K562 (cell line): Measurements from ENCODE around the gene TRIM47. TPM values are rescaled to one million over a fixed set of nuclear protein-coding genes. Genes with fewer than 3 reads are reported as not detected.
A peak's percentile ranks its signal among the peaks of the same experiment; 100 is the strongest.

Experiments
- BMI1 ChIP-seq: fragments of 150-350 bp; IDR thresholded peaks from 2 replicates; pipeline ENCODE4 v1.6.1; 2014; ENCODE audit warnings: low read length
- CREB5 ChIP-seq: fragments of 250-450 bp; sonication (Bioruptor Pico); IDR thresholded peaks from 2 replicates; pipeline ENCODE4 v1.5.0; 2020; ENCODE audit warnings: mild to moderate bottlenecking
- DMBX1 ChIP-seq: fragments of 250-450 bp; sonication (Bioruptor Pico); IDR thresholded peaks from 2 replicates; pipeline ENCODE4 v1.8.0; 2022; ENCODE audit warnings: inconsistent platforms, mild to moderate bottlenecking, moderate library complexity, borderline replicate concordance
- ELF2 ChIP-seq: fragments of 250-450 bp; sonication (Bioruptor Pico); IDR thresholded peaks from 2 replicates; pipeline ENCODE4 v1.5.0; 2021; ENCODE audit warnings: mild to moderate bottlenecking
- FOSL1 ChIP-seq: fragments of 200-800 bp; sonication (Bioruptor generic); conservative IDR thresholded peaks from 2 replicates; pipeline ENCODE4 v1.6.1; 2016; ENCODE audit warnings: missing genetic modification characterization, missing compliant biosample characterization
- FOXA3 ChIP-seq, 2 experiments: fragments of 450-650 bp in 1 of 2; sonication (generic) in 1 of 2; formaldehyde crosslinking; IDR thresholded peaks in 1 of 2; conservative IDR thresholded peaks in 1 of 2; 2 replicates each; pipeline versions ENCODE4 v1.4.0 to v1.8.0; 2020 to 2022; ENCODE audit warnings: mild to moderate bottlenecking in 2 of 2, missing genetic modification reagents in 1 of 2
- JUND ChIP-seq, 2 experiments: IDR thresholded peaks; 2 replicates in 1 of 2; 3 replicates in 1 of 2; pipeline ENCODE4 v1.6.1; 2011; ENCODE audit warnings: borderline replicate concordance in 2 of 2, low read depth in 2 of 2, low read length in 2 of 2, improper control_type of control experiment in 1 of 2, missing biosample characterization in 1 of 2, missing genetic modification characterization in 1 of 2, missing genetic modification reagents in 1 of 2
- MAX ChIP-seq: sonication (generic); formaldehyde crosslinking; IDR thresholded peaks from 2 replicates; pipeline ENCODE4 v1.9.0; 2022; ENCODE audit warnings: mild to moderate bottlenecking, missing genetic modification reagents
- MTA2 ChIP-seq: fragments of 450-650 bp; IDR thresholded peaks from 2 replicates; pipeline ENCODE4 v1.6.1; 2016; ENCODE audit warnings: low read depth
- MXD1 ChIP-seq: fragments of 250-450 bp; sonication (Bioruptor Pico); IDR thresholded peaks from 2 replicates; pipeline ENCODE4 v1.8.0; 2021; ENCODE audit warnings: borderline replicate concordance, mild to moderate bottlenecking, moderate library complexity; ENCODE audit not compliant: poor library complexity, severe bottlenecking
- PHF20 ChIP-seq: fragments of 450-650 bp; IDR thresholded peaks from 2 replicates; pipeline ENCODE4 v1.6.1; 2018; ENCODE audit not compliant: partially characterized antibody
- RB1 ChIP-seq: fragments of 450-650 bp; IDR thresholded peaks from 2 replicates; pipeline ENCODE4 v1.6.1; 2017; ENCODE audit warnings: low read depth, mild to moderate bottlenecking
- RBBP5 ChIP-seq: fragments of 200-600 bp; sonication (generic); IDR thresholded peaks from 2 replicates; pipeline ENCODE4 v1.6.1; 2012; ENCODE audit warnings: borderline replicate concordance, mild to moderate bottlenecking, low read length, control low read depth, inconsistent platforms; ENCODE audit not compliant: insufficient read depth, poor library complexity, severe bottlenecking
- RBM39 ChIP-seq: fragments of 200-400 bp; formaldehyde crosslinking; optimal IDR thresholded peaks from 2 replicates; pipeline ENCODE3; 2018; ENCODE audit warnings: low read depth, low read length
- RFX1 ChIP-seq: fragments of 450-650 bp; IDR thresholded peaks from 2 replicates; pipeline ENCODE4 v1.6.1; 2016; ENCODE audit warnings: mild to moderate bottlenecking, moderate library complexity
- SRSF1 ChIP-seq: fragments of 200-400 bp; formaldehyde crosslinking; IDR thresholded peaks from 2 replicates; pipeline ENCODE4 v1.6.1; 2017; ENCODE audit warnings: mild to moderate bottlenecking, low read depth, low read length, moderate library complexity
- TAF9B ChIP-seq: fragments of 450-650 bp; IDR thresholded peaks from 2 replicates; pipeline ENCODE4 v1.6.1; 2018; ENCODE audit warnings: mild to moderate bottlenecking; ENCODE audit not compliant: partially characterized antibody
- TCF7L2 ChIP-seq: fragments of 150-350 bp; IDR thresholded peaks from 2 replicates; pipeline ENCODE4 v1.6.1; 2016; ENCODE audit warnings: low read depth, mild to moderate bottlenecking, low read length, moderate library complexity
- TSC22D4 ChIP-seq: fragments of 450-650 bp; IDR thresholded peaks from 2 replicates; pipeline ENCODE4 v1.6.1; 2016; ENCODE audit warnings: missing genetic modification characterization, missing biosample characterization, control low read depth
- ZNF134 ChIP-seq: fragments of 250-450 bp; sonication (Bioruptor Pico); conservative IDR thresholded peaks from 2 replicates; pipeline ENCODE4 v1.4.0; 2020
- ZNF584 ChIP-seq: fragments of 200-800 bp; sonication (Bioruptor generic); IDR thresholded peaks from 2 replicates; pipeline ENCODE4 v1.6.1; 2016; ENCODE audit warnings: low read depth, mild to moderate bottlenecking, missing genetic modification characterization, missing compliant biosample characterization
- polyA plus RNA-seq, 8 experiments: library from polyadenylated mRNA; depleted of rRNA in 4 of 8; stranded (reverse) in 5 of 8; unstranded in 3 of 8; fragments of >200 nt; fragmentation: Nextera tagmentation in 2 of 8; fragmentation: Illumina TruSeq in 1 of 8; extraction: Ambion mirVana in 2 of 8; extraction: Trizol in 1 of 8; gene quantifications; 2 replicates each; pipeline versions ENCODE4 v1.2.1 to v1.2.3, GENCODE V29; 2011 to 2014; ENCODE audit warnings: inconsistent platforms in 1 of 8, missing spikeins in 1 of 8
- total RNA-seq, 7 experiments: library from RNA; depleted of rRNA in 6 of 7; stranded (reverse); fragments of >200 nt in 6 of 7; fragmentation: Illumina TruSeq in 2 of 7; extraction: Trizol in 2 of 7; gene quantifications; 2 replicates each; pipeline versions ENCODE4 v1.2.1 to v1.2.3, GENCODE V29; 2011 to 2021; ENCODE audit warnings: low replicate concordance in 1 of 7

The TRIM47 gene
- total and polyA plus RNA-seq, 9 of the 15 experiments (the other 6 are each of a cell fraction or from before 2014, with no cell fraction given), result 0.56 to 6.1 (median 3.2) TPM

- TF ChIP-seq RFX1 (no peak), CREB5 (CRISPR knock-in tag) (no peak), ZNF134 (CRISPR knock-in tag) (no peak), TSC22D4 (no peak), JUND (IDR thresholded peaks at IDR 0.05; ENCODE audit: borderline replicate concordance, low read depth, low read length) (peak; percentile 4; the same call in 1 of the 2 replicates), JUND (tag; IDR thresholded peaks at IDR 0.05; ENCODE audit: borderline replicate concordance, low read depth, low read length) (peak; percentile 13; the same call in 1 of the 3 replicates), RBM39 (no peak), MAX (CRISPR knock-in tag) (peak; percentile 68; the same call in 1 of the 2 replicates), TCF7L2 (no peak), RBBP5 (peak; percentile 58), MTA2 (no peak), PHF20 (peak; percentile 67), ELF2 (CRISPR knock-in tag) (peak; percentile 80), MXD1 (CRISPR knock-in tag) (no peak), FOSL1 (peak; percentile 33; the same call in 1 of the 2 replicates), BMI1 (no peak), RB1 (no peak; the same call in 1 of the 2 replicates), ZNF584 (CRISPR knock-in tag) (peak; percentile 85), SRSF1 (no peak), DMBX1 (CRISPR knock-in tag) (peak; percentile 56; the same call in 1 of the 2 replicates), TAF9B (peak; percentile 63), FOXA3 (CRISPR knock-in tag; conservative IDR thresholded peaks at IDR 0.05 in 1 of 2, IDR thresholded peaks at IDR 0.05 in 1 of 2) (peak in 1 of 2 experiments; percentile 71; a peak in 2 of 4 replicates)
Measured at GRCh38 chr17:75855310-75856061, 22.9 kb downstream of the TRIM47 start, which contains the start of gene WBP2 (continued).
